ENCODE measurements around the gene ARPC1A. TPM values are rescaled to one million over a fixed set of nuclear protein-coding genes. Genes with fewer than 3 reads are reported as not detected.
A peak's percentile ranks its signal among the peaks of the same experiment; 100 is the strongest.
"Not testable (repeated sequence)": the region's sequence is repeated elsewhere in the genome, so short reads cannot be mapped to it uniquely, and the experiment has no call there.

The ARPC1A gene
- total RNA-seq, 2 donors from 2014 or later: 173 to 231 TPM

GRCh38 chr7:99373091-99374066, 47.7 kb downstream of the ARPC1A start:
- Histone ChIP-seq H3K9ac (ENCODE audit: low read depth in 2 of 2, low read length in 2 of 2) (peak overlapping the region; percentile 76 to 77), H3K27ac (peak overlapping the region; percentile 92), H3K4me1 (peaks cover 3% of the 10 kb centered on the region), H3K36me3 (no peaks in the 10 kb centered on the region), H3K4me3 (peak overlapping the region; percentile 82), H3K9me3 (no peaks in the 10 kb centered on the region), H3K27me3 (no peaks in the 10 kb centered on the region)
- intact Hi-C loops (cut with DNase I): loop anchor here (5.0 kb wide), 1 partner anchor 34 kb away; the partner anchor contains the start of genes BUD31 and PDAP1
- TF ChIP-seq CTCF (IDR thresholded peaks at IDR 0.05): no peak
- DNase-seq: no peak

GRCh38 chr7:99374111-99375064, 48.7 kb downstream of the ARPC1A start, which contains the start of gene ARPC1B:
ARPC1B (plus strand) TSS chr7:99374730; CDS start chr7:99385715, 10,985 bp downstream.
- Histone ChIP-seq H3K36me3 (no peaks in the 10 kb centered on the region), H3K27me3 (no peaks in the 10 kb centered on the region), H3K9me3 (no peaks in the 10 kb centered on the region), H3K27ac (peak within 1 kb of the TSS; percentile 92), H3K4me1 (peaks cover 8% of the 10 kb centered on the region), H3K4me3 (peak within 1 kb of the TSS; percentile 82), H3K9ac (ENCODE audit: low read depth in 2 of 2, low read length in 2 of 2) (peak within 1 kb of the TSS; percentile 76 to 77)
- peak; percentile 84 for DNase-seq
- no peak for TF ChIP-seq CTCF (IDR thresholded peaks at IDR 0.05)
- intact Hi-C loops (cut with DNase I): loop anchor here (5.0 kb wide), 1 partner anchor 33 kb away; the partner anchor contains the start of genes BUD31 and PDAP1

- intact Hi-C loops (cut with DNase I): no loop called here
- peak overlapping the region; percentile 76 to 77 for H3K9ac ChIP-seq (ENCODE audit: low read depth in 2 of 2, low read length in 2 of 2)
- peaks cover 10% of the 10 kb centered on the region for H3K4me1 ChIP-seq
- H3K36me3 ChIP-seq: no peaks in the 10 kb centered on the region
- TF ChIP-seq CTCF (IDR thresholded peaks at IDR 0.05): no peak
- H3K27ac ChIP-seq: peak overlapping the region; percentile 92
- H3K4me3 ChIP-seq: peak overlapping the region; percentile 82
- peak; percentile 90 for DNase-seq
- no peaks in the 10 kb centered on the region for H3K9me3 ChIP-seq
- H3K27me3 ChIP-seq: no peaks in the 10 kb centered on the region
These were observed 49.5 kb downstream of the ARPC1A start for GRCh38 chr7:99375070-99375807.

GRCh38 chr7:99379043-99379577, 53.4 kb downstream of the ARPC1A start:
- Histone ChIP-seq H3K27me3 (no peaks in the 10 kb centered on the region), H3K4me1 (peaks cover 10% of the 10 kb centered on the region), H3K4me3 (no peak overlapping the region), H3K9me3 (no peaks in the 10 kb centered on the region), H3K36me3 (no peaks in the 10 kb centered on the region), H3K27ac (peak overlapping the region; percentile 83), H3K9ac (ENCODE audit: low read depth in 2 of 2, low read length in 2 of 2) (peak overlapping the region; percentile 58 to 64)
- TF ChIP-seq CTCF (IDR thresholded peaks at IDR 0.05): no peak
- peak; percentile 54 for DNase-seq
- intact Hi-C loops (cut with DNase I): no loop called here

- H3K4me1 ChIP-seq; DNase-seq; intact Hi-C loops (cut with DNase I); H3K9me3 ChIP-seq; H3K4me3 ChIP-seq; H3K27me3 ChIP-seq; H3K36me3 ChIP-seq: not testable (repeated sequence)
- Histone ChIP-seq H3K27ac (peak overlapping the region; percentile 83), H3K9ac (ENCODE audit: low read depth in 2 of 2, low read length in 2 of 2) (peak overlapping the region; percentile 58 to 64)
These were observed 54.0 kb downstream of the ARPC1A start for GRCh38 chr7:99379693-99380031.

All from colonic mucosa (tissue), 4 donors.